Activated CD8-positive, alpha-beta memory T cell treated with anti-CD3 and anti-CD28 coated beads, Interleukin-2, amount 10 ng/mL, durations not matched to agents 7 days and 5 days (primary cell): Measurements from ENCODE around the gene HSD3B7. TPM values are rescaled to one million over a fixed set of nuclear protein-coding genes. Genes with fewer than 3 reads are reported as not detected.
A peak's percentile ranks its signal among the peaks of the same experiment; 100 is the strongest.

ENCODE experiments used
- ATAC-seq: fragments of 150-1000 bp; cut with Tn5 transposase; one replicate; pipeline ENCODE4 v1.10.0; 2021; ENCODE audit warnings: moderate library complexity
- CTCF ChIA-PET: fragments of 350-600 bp; sonication (Branson Sonifier 250); formaldehyde crosslinking; loops from one replicate; lab custom pipeline; 2021; ENCODE audit warnings: antibody characterized with exemption; lab: Charles Lee
- DNase-seq: peaks from one replicate; pipeline ENCODE4 v3.0.0-alpha.2; 2020
- H3K27ac Mint-ChIP-seq: one replicate; pipeline ENCODE4 v1.8.0; 2021; ENCODE audit warnings: mild to moderate bottlenecking, mixed read lengths
- H3K27me3 Mint-ChIP-seq: one replicate; pipeline ENCODE4 v1.8.0; 2021; ENCODE audit warnings: mixed read lengths
- H3K36me3 Mint-ChIP-seq: one replicate; pipeline ENCODE4 v1.8.0; 2021; ENCODE audit warnings: mild to moderate bottlenecking, mixed read lengths
- H3K4me1 Mint-ChIP-seq: one replicate; pipeline ENCODE4 v1.8.0; 2021; ENCODE audit warnings: mixed read lengths
- H3K4me3 Mint-ChIP-seq: one replicate; pipeline ENCODE4 v1.8.0; 2021; ENCODE audit warnings: mild to moderate bottlenecking, moderate library complexity, mixed read lengths
- H3K9me3 Mint-ChIP-seq: one replicate; pipeline ENCODE4 v1.8.0; 2022; ENCODE audit warnings: low read depth, mixed read lengths
- total RNA-seq, 2 experiments: library from RNA; stranded (reverse); gene quantifications; one replicate each; pipeline ENCODE4 v1.2.3, GENCODE V29; 2021

HSD3B7 gene
- total RNA-seq, 2 experiments from 2014 or later: 6.6 to 9.7 TPM

DNA sequence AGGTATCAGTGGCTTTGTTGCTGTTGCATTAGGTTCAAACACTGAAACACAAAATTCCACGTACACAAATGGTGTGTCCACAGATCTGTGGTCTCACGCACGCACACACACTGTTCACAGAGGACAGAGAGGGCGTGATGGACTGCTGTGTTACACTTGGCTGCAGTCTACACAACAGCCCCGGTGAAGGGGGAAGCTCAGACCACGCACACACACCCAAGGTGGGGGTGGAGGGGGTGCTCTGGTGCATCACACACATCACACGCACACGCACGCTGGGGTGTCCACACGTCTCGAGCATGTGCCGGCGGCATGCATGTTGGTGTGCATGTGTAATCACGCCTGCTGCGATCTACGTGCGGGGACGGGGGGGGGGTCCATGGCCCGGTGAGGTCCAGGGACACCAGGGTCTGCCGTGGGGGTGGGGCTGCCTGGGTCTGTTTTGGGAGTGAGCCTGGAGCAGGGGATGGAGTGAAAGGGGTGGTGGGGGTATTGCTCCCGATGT, 7.3 kb downstream of the HSD3B7 start:
- no peak for DNase-seq
- Mint-ChIP-seq H3K9me3 (no peaks in the 10 kb centered on the region), H3K36me3 (peaks cover 1% of the 10 kb centered on the region), H3K27me3 (no peaks in the 10 kb centered on the region), H3K4me3 (no peak overlapping the region), H3K27ac (no peak overlapping the region), H3K4me1 (peaks cover 43% of the 10 kb centered on the region)
- CTCF ChIA-PET: interaction anchor here (1.4 kb wide), 1 partner anchor 50 kb away, joined by 5 read pairs; no protein-coding TSS in a partner anchor
- no peak for ATAC-seq

DNA sequence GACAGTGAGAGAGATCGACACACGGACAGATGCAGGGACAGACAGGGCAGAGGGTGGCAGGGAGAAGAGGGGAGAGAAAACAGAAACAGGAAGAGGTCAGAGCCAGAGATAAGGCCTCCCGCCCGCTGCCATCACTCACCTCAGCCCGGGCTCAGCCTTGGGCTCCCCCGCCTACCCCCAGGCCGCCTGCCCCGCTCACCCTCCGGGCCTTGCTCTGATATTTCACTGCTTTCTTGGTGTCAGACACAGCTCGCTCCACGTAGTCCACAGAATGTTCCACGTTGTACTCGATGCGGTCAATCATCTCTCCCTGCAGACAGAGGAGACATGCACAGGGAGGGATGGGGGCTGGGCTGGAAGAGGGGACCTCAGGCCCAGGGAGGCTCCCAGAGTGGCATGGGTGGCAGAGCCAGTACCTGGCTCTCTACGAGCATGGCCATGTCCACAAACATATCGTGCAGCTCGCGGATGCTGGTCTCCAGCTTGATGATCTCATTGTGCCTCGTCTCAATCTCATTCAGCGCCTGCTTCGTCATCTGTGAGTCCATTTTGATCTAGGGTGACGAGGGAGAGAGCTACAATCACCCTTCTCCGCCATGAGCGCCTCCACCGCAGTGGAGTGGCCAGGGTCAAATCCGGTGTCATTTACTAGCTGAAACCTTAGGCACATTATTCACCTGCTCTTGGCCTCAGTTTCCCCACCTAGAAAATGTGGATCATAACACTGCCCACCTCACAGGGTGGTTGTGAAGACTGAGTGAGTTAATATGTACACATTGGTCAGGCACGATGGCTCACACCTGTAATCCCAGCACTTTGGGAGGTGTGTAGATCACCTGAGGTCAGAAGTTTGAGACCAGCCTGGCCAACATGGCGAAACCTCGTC, 8.2 kb downstream of the HSD3B7 start:
- Mint-ChIP-seq H3K9me3 (no peaks in the 10 kb centered on the region), H3K27me3 (peaks cover 3% of the 10 kb centered on the region), H3K36me3 (peaks cover 1% of the 10 kb centered on the region), H3K4me1 (peaks cover 43% of the 10 kb centered on the region), H3K4me3 (no peak overlapping the region), H3K27ac (peak overlapping the region; percentile 74)
- DNase-seq: no peak
- CTCF ChIA-PET: interaction anchor here (2.1 to 3.4 kb wide), 2 partner anchors 9 to 75 kb away, joined by 4 to 28 read pairs; partner anchors contain the start of gene HSD3B7
- no peak for ATAC-seq

DNA sequence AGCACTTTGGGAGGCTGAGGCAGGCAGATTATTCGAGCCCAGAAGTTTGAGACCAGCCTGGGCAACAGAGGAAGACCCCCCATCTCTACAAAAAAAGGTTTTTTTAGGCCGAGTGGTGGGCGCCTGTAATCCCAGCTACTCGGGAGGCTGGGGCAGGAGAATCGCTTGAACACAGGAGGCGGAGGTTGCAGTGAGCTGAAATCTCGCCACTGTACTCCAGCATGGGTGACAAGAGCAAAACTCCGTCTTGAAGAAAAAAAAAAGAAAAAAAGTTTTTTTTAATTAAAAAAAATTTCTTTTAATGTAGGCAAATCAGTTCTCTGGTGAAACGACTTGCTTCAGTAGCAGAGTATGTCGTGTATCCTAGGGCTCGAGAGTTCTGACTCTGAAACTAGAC, 10.9 kb downstream of the HSD3B7 start:
- ATAC-seq: no peak
- Mint-ChIP-seq H3K9me3 (no peaks in the 10 kb centered on the region), H3K27ac (peak overlapping the region; percentile 74), H3K4me1 (peaks cover 43% of the 10 kb centered on the region), H3K4me3 (peak overlapping the region; percentile 81), H3K36me3 (peaks cover 1% of the 10 kb centered on the region), H3K27me3 (peaks cover 11% of the 10 kb centered on the region)
- CTCF ChIA-PET: interaction anchor here (3.4 kb wide), 1 partner anchor 12 kb away, joined by 28 read pairs; the partner anchor contains the start of gene HSD3B7
- DNase-seq: no peak

DNA sequence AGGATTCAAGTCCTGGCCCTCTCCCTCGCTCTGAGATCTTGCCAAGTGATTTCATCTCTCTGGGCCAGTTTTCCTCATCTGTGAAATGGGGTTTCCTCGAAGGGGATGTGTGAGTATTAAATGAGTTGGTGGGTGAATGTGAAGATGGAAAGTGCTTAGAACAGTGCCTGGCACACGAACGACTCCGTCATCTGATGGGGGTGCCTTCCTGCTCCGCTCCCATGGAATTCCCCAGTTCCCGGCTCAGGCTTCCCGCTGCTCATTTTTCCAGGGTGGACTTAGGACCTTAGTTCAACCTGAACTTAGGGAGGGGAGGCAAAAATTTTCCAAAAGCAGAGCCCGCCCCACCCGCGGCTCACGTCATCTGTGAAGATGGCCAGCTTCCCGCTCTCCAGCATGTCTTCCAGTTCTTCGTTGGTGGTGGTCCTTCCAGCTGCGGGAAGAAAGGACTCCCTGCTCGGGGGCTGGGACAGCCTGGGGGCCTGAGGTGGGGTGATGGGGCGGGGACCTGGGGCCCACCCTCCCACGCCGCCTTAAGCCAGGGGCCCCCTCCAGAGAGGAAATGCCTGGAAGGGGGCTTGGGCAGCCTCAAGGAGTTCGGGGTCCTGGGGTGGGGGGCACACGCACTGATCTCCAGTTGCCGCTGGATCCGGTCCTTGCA, 11.4 kb downstream of the HSD3B7 start:
- CTCF ChIA-PET: interaction anchor here (0.8 to 3.4 kb wide), 4 partner anchors 11 to 55 kb away, joined by 3 to 28 read pairs (median 6); partner anchors contain the start of gene HSD3B7
- H3K9me3 Mint-ChIP-seq: no peaks in the 10 kb centered on the region
- ATAC-seq (no peak), DNase-seq (no peak)
- H3K4me1 Mint-ChIP-seq: peaks cover 38% of the 10 kb centered on the region
- peak overlapping the region; percentile 81 for H3K4me3 Mint-ChIP-seq
- H3K27ac Mint-ChIP-seq: peak overlapping the region; percentile 88
- H3K27me3 Mint-ChIP-seq: peaks cover 11% of the 10 kb centered on the region
- peaks cover 1% of the 10 kb centered on the region for H3K36me3 Mint-ChIP-seq

DNA sequence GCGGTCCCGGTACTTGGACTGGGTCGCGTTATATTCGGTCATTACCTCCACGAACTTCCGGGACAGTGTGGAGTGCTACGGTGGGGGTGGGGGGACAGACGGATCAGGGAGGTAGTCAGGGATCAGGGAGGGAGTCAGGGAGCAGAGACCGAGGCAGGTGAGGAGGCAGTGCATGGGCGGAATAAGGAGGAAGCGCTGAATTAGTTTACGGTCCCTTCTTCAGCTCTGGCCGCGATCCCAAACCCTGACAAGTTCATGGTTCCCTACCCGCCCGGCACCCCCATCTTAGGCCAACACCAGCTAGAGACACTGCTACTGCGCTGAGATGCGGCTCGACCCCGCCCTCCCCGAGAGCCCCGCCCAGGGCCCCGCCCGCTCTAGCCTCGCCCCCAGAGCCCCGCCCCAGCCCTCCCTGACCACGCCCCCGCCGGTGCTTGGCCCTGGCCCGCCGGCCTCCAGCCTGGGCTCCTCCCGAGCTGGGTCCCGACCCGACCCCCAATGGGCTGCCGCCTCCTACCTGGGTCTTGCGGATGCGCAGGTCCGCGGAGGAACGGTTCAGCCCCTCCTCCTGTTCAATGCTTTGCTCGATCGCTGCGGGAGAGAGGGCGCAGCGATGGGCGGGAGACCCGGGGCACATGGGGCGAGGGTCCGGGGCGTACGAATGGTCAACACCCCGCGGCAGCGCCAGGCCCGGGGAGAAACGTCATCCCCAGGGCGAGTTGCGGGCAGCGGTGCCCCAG, 12.1 kb downstream of the HSD3B7 start:
- ATAC-seq: peak; percentile 98
- Mint-ChIP-seq H3K27me3 (peaks cover 11% of the 10 kb centered on the region), H3K4me3 (peak overlapping the region; percentile 81), H3K27ac (peak overlapping the region; percentile 88), H3K9me3 (no peaks in the 10 kb centered on the region), H3K36me3 (peaks cover 1% of the 10 kb centered on the region), H3K4me1 (peaks cover 35% of the 10 kb centered on the region)
- DNase-seq: peak; percentile 92
- CTCF ChIA-PET: interaction anchor here (0.8 to 1.1 kb wide), 3 partner anchors 11 to 56 kb away, joined by 3 to 9 read pairs (median 4); partner anchors contain the start of gene HSD3B7

DNA sequence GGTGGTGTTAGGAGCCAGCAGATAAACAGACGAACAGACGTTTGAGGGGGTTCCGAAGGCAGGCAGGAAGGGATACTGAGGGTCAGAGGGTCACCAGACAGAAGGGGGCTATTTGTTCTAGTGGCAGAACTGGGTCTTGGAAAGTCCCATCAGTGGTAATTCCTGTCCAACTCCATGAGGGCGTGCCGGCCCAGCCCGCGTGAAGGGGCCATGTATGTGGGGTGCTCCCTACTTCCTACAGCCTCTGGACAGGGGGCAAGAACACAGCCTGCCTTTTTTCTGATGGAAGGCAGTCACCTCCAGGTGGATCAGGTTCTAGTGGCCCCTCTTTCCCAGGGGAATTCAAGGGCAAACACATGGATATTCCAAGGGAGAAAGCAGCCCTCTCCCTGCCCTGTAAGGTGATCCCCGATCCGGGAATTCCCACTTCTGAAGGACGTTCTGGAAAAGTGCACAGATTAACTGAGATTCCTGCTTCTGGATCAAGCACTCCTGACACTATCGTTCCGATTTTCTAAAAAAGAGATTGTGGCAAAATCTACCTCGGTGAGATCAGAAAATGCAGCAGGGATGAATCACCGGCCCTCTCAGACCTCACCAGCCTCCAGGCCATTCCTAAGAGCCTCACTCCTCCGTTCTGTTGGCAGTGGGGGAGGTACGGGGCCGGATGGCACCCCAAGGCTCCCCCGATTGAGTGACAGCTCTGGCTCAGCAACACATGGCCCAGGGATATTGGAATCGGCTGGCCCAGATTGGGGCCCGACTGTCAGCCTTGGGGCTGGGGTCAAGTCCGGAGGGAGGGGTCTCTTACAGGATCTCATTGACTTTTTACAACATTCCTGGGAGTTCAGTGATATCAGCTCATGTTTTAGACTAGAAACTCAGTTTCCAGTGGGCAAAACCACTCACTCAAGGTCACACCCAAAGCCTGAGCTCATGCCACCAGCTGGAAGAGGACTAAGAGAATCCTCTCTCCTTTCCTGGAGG, 13.0 kb downstream of the HSD3B7 start:
- H3K4me1 Mint-ChIP-seq: peaks cover 27% of the 10 kb centered on the region
- no peak for DNase-seq
- H3K36me3 Mint-ChIP-seq: peaks cover 1% of the 10 kb centered on the region
- no peaks in the 10 kb centered on the region for H3K9me3 Mint-ChIP-seq
- no peak for ATAC-seq
- CTCF ChIA-PET: interaction anchor here (0.7 to 3.9 kb wide), 9 partner anchors 11 to 445 kb away, joined by 3 to 16 read pairs (median 4); partner anchors contain the start of genes HSD3B7 and ZNF843
- H3K4me3 Mint-ChIP-seq: peak overlapping the region; percentile 81
- H3K27me3 Mint-ChIP-seq: peaks cover 11% of the 10 kb centered on the region
- H3K27ac Mint-ChIP-seq: no peak overlapping the region

DNA sequence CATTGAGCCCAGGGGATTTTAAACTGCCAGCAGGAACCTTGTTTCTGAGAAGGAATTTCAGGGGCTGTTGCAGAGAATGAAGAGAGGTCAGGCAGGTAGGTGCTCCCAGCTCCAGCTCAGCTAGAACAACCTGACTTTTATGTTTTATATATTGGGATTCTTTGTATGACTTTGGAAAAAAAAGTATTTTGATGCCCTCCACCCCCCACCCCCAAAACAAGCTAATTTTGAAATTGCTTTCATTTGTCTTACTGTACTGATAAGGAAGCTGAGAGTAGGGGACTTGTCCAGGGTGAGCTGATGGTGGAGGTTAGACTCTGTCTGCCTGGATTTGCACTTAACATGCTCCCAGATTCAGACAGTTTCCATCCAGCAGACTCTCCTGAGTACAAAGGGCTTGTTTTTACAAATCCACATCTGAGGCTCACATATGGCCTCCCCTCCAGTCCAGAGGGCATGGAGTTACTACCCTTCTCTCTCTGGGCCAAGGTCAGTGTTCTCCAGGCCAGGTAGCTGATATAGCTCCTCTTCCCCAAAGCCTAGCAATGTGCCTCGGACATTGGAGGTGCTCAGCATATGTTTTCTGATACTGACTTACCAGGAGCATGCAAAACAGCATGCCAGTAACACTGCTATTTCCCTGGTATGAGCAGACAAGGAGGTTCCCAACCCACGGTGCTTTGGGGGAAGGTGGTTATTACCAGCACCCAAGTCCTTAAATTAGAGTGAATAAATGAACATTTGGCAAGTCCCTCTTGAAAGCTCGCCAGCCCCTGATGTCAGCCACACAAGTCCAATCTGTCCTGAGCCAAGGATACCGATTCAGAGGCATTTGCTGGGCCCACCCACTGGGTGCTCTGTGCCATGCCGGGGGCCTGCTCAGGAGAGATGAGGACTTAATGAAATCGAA, 14.1 kb downstream of the HSD3B7 start:
- no peak overlapping the region for H3K27ac Mint-ChIP-seq
- peaks cover 11% of the 10 kb centered on the region for H3K27me3 Mint-ChIP-seq
- H3K36me3 Mint-ChIP-seq: peaks cover 1% of the 10 kb centered on the region
- CTCF ChIA-PET: interaction anchor here (0.6 to 3.9 kb wide), 8 partner anchors 10 to 443 kb away, joined by 3 to 16 read pairs (median 4); partner anchors contain the start of genes HSD3B7 and ZNF843
- H3K9me3 Mint-ChIP-seq: no peaks in the 10 kb centered on the region
- DNase-seq (no peak), ATAC-seq (no peak)
- H3K4me1 Mint-ChIP-seq: peaks cover 16% of the 10 kb centered on the region
- H3K4me3 Mint-ChIP-seq: no peak overlapping the region

DNA sequence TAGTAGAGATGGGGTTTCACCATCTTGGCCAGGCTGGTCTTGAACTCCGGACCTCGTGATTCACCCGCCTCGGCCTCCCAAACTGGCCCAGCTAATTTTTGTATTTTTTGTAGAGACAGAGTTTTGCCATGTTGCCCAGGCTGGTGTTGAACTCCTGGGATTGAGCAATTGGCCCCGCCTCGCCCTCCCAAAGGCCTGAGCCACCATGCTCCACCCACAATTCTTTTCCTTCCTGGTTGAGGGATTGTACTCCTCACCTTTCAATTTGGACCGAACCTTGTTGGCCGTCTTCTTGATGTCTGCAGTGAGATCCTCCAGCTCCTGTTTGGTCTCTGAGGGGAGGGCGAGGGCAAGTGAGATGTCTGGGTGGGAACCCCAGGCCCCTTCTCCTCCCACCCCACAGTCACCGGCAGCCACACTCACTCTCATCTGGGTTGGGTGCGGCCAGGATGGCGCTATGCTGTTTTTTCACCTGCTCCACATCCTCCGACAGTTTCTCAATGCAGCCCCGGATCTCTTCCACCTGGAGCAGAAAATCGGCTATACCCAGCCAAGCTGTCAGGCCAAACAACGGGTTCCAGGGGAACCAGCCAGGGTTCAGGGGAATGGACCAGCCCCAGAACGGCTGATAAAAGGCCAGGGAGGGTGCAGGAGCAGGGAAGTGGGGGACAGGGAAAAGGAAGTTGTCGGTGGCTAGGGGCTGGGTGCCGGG, 15.8 kb downstream of the HSD3B7 start:
- CTCF ChIA-PET: interaction anchor here (1.2 to 3.9 kb wide), 2 partner anchors 16 to 141 kb away, joined by 3 to 16 read pairs; partner anchors contain the start of gene HSD3B7

DNA sequence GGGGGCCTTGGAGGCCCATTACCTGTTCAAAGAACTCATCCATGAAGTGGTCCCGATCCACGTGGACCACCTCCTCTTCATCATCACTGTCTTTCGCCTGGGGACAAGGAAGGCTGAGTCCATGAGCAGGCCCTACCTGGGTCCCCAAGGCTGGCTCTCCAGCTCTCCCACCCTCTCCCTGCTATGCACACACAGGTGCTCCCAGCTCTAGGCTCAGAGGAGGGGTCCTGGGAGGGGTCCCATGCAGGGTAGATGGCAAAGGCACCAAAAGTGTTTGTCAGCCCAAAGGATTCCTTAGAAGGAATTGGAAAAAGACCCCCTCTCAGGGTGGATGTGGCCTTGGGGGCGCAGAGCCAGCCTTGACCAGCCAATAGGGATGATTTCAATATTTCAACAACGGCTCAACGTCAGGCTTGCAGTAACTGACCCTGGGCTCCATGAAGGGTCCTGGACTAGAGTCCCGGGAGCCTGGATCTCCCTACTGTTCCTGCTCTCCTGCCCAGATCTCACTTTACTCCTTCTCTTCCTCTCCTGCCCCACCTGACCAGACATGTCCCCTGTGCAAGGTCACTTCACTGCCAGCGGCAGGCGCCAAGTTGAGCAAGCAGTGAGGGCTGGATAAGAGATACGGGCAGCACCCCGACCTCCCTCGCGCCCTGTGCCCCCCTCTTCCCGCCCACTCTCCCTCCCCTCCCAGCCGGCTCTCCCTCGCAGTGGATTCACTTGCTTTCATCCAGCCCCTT, 16.7 kb downstream of the HSD3B7 start:
- no peak for DNase-seq
- no peak overlapping the region for H3K4me3 Mint-ChIP-seq
- no peaks in the 10 kb centered on the region for H3K9me3 Mint-ChIP-seq
- H3K27ac Mint-ChIP-seq: no peak overlapping the region
- no peaks in the 10 kb centered on the region for H3K36me3 Mint-ChIP-seq
- CTCF ChIA-PET: interaction anchor here (3.9 kb wide), 1 partner anchor 17 kb away, joined by 16 read pairs; the partner anchor contains the start of gene HSD3B7
- no peak for ATAC-seq
- no peaks in the 10 kb centered on the region for H3K4me1 Mint-ChIP-seq
- peaks cover 22% of the 10 kb centered on the region for H3K27me3 Mint-ChIP-seq

More for the DNA sequence above, 15.8 kb downstream of the HSD3B7 start:
- no peaks in the 10 kb centered on the region for H3K36me3 Mint-ChIP-seq
- H3K9me3 Mint-ChIP-seq: no peaks in the 10 kb centered on the region
- no peak for ATAC-seq
- peaks cover 5% of the 10 kb centered on the region for H3K4me1 Mint-ChIP-seq
- H3K4me3 Mint-ChIP-seq: no peak overlapping the region
- no peak overlapping the region for H3K27ac Mint-ChIP-seq
- no peak for DNase-seq
- H3K27me3 Mint-ChIP-seq: peaks cover 15% of the 10 kb centered on the region

DNA sequence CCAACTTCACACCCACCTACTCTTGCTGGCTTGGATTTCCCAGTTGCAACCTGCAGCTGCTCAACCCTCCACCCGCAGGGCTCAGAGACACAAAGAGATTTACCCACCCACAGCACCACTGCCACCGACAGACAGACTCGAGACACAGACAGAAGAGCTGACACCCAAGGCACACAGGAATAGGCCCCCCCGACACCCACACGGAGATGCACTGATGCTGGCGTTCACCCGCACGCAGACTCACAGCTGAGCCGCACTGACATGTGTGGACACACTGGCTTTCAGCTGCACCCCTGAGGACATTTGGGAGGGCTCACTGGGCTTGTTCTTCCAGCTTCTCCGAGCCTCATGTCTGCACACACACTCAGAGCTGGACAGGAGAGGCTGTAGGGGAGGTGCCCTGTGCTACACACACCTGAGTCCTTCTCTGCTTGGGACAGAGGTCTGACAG, 17.3 kb downstream of the HSD3B7 start:
- Mint-ChIP-seq H3K9me3 (no peaks in the 10 kb centered on the region), H3K36me3 (no peaks in the 10 kb centered on the region), H3K27ac (no peak overlapping the region), H3K4me3 (no peak overlapping the region), H3K27me3 (peaks cover 25% of the 10 kb centered on the region), H3K4me1 (no peaks in the 10 kb centered on the region)
- DNase-seq (no peak), ATAC-seq (no peak)
- CTCF ChIA-PET: interaction anchor here (1.1 kb wide), 1 partner anchor 18 kb away, joined by 3 read pairs; the partner anchor contains the start of gene HSD3B7
